Activated CD4-positive, alpha-beta T cell treated with anti-CD3 and anti-CD28 coated beads for 4 hours (primary cell): ENCODE measurements around the gene PLCG2.
A peak's percentile ranks its signal among the peaks of the same experiment; 100 is the strongest.
"Not testable (repeated sequence)": the region's sequence is repeated elsewhere in the genome, so short reads cannot be mapped to it uniquely, and the experiment has no call there.

ENCODE experiments used
- DNase-seq, 2 donors: peaks; one replicate each; pipeline ENCODE4 v3.0.0-alpha.2; 2020

PLCG2 gene

DNA sequence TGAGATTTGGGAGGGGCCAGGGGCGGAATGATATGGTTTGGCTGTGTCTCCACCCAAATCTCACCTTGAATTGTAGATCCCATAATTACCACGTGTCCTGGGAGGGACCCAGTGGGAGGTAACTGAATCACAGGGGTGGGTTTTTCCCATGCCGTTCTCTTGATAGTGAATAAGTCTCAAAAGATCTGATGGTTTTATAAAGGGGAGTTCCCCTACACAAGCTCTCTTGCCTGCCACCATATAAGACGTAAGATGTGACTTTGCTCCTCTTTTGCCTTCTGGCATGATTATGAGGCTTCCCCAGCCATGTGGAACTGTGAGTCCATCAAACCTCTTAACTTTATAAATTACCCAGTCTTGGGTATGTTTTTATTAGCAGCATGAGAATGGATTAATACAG lies 230.7 kb downstream of the PLCG2 start:
- not testable (repeated sequence) for DNase-seq

DNA sequence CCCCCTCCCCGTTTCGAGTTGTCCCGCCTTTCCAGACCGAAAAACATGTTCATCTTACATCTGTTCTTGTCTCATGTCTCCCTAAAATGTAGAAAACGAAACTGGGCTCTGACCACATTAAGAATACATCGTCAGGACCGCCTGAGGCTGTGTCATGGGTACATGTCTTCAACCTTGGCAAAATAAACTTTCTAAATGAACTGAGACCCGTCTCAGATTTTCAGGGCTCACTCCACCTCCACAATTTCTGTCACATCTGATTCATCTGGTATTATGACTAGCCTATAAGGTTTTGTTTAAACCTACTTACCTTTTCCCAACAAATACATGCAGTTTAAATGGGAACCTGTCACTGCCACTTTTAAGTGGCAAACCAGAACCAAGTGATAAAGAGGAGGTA lies 231.6 kb downstream of the PLCG2 start:
- no peak for DNase-seq

DNA sequence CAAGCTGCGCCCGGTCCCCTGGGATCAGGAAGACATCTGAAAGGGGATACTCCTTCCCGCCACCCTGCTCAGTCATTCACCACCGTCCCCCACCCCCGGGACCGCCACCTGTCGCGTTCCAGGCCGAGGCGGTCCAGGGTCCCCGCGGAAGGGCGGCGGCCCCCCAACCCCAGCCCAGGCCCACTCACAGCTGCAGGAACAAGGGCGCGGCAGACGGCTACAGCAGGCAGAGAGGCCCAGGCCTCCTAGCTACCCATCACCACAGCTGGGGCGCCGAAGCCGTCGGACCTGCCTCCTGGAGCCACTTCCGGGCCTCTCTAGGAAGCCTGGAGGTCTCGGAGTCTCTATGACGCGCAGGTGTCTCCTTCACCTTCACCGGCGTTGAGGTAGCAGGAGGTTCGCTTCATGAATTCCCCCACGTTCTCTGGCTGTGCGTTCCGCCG lies 232.1 kb downstream of the PLCG2 start, which contains the start of gene SDR42E1:
Gene SDR42E1 (minus strand): TSS at position 272 of the 443 bp plus-strand sequence. CDS start 10,612 bp downstream, outside the sequence.
- peak; percentile 34 to 67 for DNase-seq
